ENCODE data around the gene MED22. TPM values are rescaled to one million over a fixed set of nuclear protein-coding genes. Genes with fewer than 3 reads are reported as not detected.

MED22 gene
- total RNA-seq, 1 donor: 27.5 TPM

- DNase-seq (ENCODE audit: low read depth in 2 of 3, low spot score in 2 of 3): peak; percentile 72 to 78 (median 73)
Measured at GRCh38 chr9:133356391-133357091, 8.6 kb upstream of the MED22 start, which contains the start of the genes SURF1 and SURF2. SURF1 (minus strand) TSS chr9:133356487; CDS start chr9:133356453, 34 bp downstream. SURF2 (plus strand) TSS chr9:133356550; CDS start chr9:133356593, 43 bp downstream.

DNA sequence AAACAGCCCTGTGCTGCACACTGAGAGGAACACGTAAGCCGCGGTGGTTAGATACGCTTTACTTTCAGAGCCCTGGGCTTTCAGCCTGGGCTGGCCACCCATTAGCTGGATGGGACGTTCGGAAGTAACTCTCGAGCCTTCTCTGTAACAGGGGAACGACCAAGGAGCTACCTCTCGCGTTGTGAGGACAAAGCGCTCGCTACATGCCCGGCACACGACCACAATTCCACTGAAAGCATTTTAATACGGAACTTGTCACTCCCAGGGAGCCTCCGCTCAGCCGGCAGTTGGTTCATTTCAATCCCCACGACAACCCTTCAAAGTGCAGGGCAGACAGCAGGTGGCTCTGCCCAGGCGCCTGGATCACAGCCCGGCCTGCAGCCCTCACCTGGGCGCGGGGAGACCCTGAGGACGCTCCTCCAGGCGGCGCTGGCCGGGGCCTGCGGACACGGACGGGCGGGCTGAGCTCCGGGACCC is 8.0 kb upstream of the MED22 start:
- DNase-seq (ENCODE audit: low read depth in 2 of 3, low spot score in 2 of 3): peak in 2 of 3 donors; percentile 37 to 56

DNA sequence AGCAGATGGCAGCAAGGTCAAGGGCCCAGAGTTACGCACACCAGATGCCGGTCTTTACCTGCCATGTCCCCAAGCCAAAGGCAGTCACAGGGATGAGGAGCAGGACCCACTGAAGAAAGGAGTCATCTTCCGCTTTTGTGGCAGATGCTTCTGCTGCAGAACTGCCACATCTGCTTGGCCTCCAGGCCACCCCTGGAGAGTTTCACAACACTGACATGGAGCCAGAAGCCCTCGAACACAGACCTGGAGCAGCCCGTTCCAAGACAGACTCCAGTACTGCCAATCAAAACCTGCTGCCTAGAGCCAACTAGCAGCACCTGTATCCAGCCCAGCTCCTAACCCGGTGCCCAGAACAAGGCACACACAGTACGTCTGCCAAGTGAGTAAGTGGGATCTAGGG is 6.8 kb upstream of the MED22 start:
- no peak for DNase-seq (ENCODE audit: low read depth in 2 of 3, low spot score in 2 of 3)

- DNase-seq (ENCODE audit: low read depth in 2 of 3, low spot score in 2 of 3): no peak
Measured at GRCh38 chr9:133353548-133353947, 5.6 kb upstream of the MED22 start.

GRCh38 chr9:133352635-133353340 is 4.9 kb upstream of the MED22 start:
- no peak for DNase-seq (ENCODE audit: low read depth in 2 of 3, low spot score in 2 of 3)

DNA sequence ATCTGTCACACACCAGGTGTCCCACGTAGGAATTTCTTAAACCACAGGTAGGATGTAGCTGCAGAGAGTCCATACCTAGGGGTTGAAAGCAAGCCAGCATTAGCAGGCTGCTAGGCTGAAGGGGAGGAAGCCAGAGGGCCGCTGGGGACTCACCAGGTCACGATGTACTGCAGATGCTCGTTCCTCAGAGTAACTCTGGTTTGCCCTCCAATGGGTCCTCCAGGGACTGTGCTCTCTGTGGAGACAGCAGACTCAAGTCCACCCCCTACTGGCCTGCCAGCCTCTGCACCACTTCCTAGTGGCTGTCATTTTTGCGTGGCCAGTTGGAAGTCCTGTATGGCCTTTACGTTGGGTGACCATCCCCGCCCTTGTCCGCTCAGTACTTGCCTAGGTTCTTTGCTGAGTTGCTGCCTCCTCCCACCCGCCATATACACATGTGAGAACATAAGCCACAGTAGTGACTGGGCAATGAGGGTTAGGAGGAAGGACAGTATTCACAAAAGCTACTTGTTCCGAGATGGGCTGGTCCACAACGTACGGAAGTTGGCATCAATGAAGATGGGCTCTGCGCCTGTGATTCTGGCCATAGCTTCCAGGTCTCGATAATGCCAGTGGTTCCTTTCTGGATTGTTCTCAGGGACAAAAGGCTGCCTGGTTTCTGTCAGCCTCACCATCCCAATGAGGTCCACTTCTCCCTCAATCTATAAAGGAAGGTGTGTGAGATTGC is 4.1 kb upstream of the MED22 start:
- DNase-seq (ENCODE audit: low read depth in 2 of 3, low spot score in 2 of 3): peak in 1 of 3 donors; percentile 51

GRCh38 chr9:133351526-133351907 is 3.6 kb upstream of the MED22 start:
- DNase-seq (ENCODE audit: low read depth in 2 of 3, low spot score in 2 of 3): no peak

DNA sequence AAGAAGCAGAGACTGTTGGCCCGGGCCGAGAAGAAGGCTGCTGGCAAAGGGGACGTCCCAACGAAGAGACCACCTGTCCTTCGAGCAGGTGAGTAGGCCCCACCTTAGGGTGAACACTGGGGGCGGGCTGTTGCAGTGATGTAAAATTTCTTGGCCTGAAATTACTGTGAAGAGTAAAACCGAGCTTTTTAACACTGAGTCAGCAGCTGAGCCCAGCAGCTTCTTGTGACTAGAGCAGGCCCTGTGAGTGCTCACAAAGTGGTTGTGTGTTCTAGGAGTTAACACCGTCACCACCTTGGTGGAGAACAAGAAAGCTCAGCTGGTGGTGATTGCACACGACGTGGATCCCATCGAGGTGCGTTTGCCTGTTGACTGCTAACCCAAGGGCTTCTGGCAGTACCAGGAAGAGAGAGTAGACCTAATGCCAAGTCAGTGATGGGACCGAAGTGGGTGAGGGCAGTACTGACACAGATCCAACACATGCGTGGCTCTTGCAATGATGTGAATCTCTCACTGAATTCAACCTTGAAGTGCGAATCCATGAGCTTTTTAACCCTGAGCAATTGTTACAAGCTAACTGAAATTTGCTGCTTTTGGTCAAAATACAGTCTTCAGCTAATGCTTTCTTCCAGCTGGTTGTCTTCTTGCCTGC is 2.2 kb upstream of the MED22 start:
- DNase-seq (ENCODE audit: low read depth in 2 of 3, low spot score in 2 of 3): no peak

DNA sequence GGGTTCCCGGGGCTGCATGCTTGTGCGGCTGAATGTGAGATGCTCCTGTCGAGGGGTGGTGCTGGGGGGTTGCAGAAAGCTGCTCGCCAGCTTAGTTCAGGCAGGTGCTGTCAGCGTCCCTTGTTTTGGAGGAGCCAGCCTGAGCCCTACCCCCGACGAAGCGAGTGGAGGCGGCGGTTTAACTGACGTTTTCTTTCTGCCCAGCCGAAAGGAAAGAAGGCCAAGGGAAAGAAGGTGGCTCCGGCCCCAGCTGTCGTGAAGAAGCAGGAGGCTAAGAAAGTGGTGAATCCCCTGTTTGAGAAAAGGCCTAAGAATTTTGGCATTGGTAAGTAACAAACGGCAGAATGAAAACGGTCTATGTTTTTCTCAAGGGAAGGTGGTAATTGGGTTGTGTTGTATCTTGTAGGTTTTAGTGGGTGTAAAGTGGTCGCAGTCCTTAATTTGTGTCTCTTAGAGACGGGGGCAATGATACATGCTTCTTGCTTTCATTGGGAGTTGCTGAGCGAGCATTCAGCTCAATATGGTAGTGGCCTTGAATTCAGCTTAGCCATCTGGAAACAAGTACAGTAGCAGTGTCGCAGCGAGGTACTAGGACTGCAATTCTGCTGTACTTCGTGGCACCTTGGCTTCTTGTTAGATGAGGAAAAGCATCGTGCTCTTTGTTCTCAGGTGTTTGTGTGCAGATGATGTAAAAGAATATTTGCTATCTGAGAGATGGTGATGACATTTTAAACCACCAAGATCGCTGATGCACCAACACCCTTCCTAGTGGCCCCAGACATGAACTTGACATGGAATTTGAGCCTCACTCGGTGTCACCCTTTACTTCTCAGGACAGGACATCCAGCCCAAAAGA is 1.0 kb upstream of the MED22 start:
- no peak for DNase-seq (ENCODE audit: low read depth in 2 of 3, low spot score in 2 of 3)

GRCh38 chr9:133347515-133347984 is 381 bp downstream of the MED22 start:
- peak in 2 of 3 donors; percentile 51 to 54 for DNase-seq (ENCODE audit: low read depth in 2 of 3, low spot score in 2 of 3)

DNA sequence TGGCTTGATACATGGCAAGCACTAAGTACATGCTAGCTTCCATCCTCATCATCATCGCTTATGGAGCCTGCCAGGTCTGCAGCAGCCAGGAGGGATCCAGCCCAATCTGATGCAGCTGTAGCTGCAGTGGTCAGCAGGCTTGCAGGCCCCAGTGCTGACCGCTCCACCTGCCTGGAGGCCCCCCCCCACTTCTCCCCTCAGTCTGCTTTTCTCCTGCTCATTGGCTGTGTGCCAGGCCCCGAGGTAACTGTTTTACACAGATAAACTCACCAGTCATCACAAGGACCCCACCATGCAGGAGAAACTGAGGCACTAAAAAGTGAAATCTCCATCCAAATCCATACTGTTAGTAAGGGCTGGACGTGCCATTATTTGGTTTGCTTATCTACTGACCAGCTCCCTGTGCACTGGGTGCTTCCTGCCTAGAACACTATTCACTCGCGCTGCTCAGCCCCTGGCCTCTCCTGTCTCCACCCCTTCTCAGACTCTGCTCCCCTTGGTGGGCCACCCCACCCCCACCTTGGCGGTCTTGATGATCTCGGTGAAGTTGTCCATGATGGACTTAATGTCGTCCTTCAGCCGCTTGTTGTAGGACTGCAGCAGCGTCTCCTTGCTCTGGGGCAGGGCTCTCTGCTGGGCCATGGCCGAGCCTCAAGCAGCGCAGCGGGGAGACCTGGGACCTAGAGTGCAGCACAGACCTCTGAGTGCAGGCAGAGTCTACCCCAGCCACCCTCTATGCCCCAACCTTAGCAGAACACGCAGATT is 1.7 kb downstream of the MED22 start:
- DNase-seq (ENCODE audit: low read depth in 2 of 3, low spot score in 2 of 3): no peak

- DNase-seq (ENCODE audit: low read depth in 2 of 3, low spot score in 2 of 3): no peak
Measured at GRCh38 chr9:133345596-133345995, 2.3 kb downstream of the MED22 start.

- no peak for DNase-seq (ENCODE audit: low read depth in 2 of 3, low spot score in 2 of 3)
Measured at GRCh38 chr9:133344979-133345378, 3.0 kb downstream of the MED22 start.

GRCh38 chr9:133344071-133344470 is 3.9 kb downstream of the MED22 start:
- no peak for DNase-seq (ENCODE audit: low read depth in 2 of 3, low spot score in 2 of 3)

DNA sequence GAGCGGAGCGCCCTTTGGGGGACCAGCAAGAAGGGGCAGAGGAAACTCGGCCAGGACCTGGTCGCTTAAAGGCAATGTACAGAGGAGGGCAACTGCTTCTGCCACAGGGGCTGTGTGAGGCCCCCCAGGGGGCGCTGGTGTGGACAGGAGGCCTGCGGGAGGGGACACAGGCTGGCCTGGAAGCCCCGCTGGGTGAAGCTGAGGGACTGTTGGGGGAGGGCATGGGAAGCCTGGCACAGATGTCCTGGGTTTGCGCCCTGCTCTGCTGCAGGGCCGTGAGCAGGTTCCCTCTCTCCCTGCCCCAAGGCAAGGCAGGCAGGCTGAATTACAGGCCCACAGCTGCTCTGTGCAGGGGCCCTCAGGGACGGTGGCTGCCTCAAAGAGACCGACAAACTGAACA is 5.4 kb downstream of the MED22 start:
- DNase-seq (ENCODE audit: low read depth in 2 of 3, low spot score in 2 of 3): peak in 1 of 3 donors; percentile 32

DNA sequence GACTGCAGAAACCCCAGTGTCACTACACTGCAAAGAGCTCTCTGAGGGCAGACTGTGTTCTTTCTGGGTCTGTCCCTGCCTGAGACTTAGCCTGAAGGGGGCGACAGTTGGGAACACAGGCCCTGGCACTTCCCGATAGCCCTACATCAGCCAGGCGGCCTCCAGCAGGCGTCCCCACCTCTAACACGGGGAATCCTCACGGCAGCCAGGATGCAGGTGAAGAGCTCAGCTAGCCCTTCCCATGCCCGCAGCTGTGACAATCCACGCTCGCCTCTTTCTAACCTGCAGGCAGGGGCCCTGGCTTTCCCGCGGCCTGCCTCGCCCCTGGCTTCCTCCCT is 5.9 kb downstream of the MED22 start:
- no peak for DNase-seq (ENCODE audit: low read depth in 2 of 3, low spot score in 2 of 3)

DNA sequence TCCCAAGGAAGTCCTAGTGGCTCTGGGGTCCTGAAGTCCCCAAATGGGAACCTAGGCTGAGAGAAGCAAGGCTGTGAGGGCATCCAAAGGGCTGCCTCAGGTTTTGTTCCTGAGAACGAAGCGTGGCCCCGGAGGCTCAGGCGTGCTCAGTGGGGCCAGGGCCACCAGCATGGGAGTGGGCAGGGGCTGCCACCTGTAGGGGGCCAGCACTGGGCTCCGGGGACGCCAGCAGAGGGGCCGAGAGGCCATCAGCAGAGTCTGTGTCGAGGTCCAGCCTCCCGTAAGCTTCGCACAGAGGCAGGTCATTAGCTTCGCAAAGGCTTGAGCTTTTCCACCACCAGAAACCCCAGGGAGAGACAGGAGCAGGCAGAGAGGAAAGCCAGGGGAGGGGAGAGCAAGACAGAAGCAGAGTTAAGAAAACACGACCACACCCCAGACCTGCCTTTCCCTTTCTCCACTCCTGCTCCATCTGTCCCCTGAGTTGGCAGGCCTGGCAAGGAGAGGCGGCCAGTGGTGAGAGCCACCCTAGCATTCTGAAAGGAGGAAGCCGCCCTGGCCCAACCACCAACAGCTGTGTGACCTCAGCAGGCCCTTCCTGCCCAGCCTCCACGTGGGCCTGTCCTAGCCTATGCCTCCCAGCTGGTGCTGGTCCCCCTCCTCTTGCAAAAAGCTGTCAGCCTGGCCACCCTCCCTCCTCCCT is 6.4 kb downstream of the MED22 start:
- DNase-seq (ENCODE audit: low read depth in 2 of 3, low spot score in 2 of 3): peak in 2 of 3 donors; percentile 56 to 74

DNA sequence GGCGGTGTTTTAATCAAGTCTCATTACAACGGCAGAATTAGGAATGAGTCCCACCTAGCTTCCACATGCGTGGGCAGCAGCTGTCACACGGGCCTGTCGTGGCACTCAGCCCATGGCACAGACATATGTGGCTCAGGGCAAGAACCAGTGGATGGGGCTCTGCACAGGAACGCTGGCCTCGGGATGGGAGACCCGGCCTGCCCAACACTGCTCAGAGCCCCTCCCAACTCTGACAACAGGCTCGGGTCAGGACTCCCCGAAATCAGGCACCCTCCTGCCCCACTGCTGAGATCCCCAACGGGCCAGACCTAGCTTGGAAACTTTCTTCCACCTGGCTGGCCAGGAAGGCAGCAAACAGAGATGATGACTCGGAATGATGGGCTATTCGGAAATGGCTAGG is 7.0 kb downstream of the MED22 start:
- DNase-seq (ENCODE audit: low read depth in 2 of 3, low spot score in 2 of 3): no peak

Measured in hematopoietic multipotent progenitor cell (in vitro differentiated cells).